HG03575 (cell line): ENCODE measurements around the gene SCN2B.
"Not testable (repeated sequence)": the region's sequence is repeated elsewhere in the genome, so short reads cannot be mapped to it uniquely, and the experiment has no call there.

ENCODE experiments used
- ATAC-seq: cut with Tn5 transposase; IDR thresholded peaks from one replicate; pipeline ENCODE4 v1.9.1; 2021; ENCODE audit not compliant: unreplicated experiment, insufficient number of reproducible peaks, low FRiP score; ENCODE audit errors: extremely low read depth

The SCN2B gene

GRCh38 chr11:118210323-118210722 lies 33.9 kb upstream of the SCN2B start:
- ATAC-seq: no peak

- no peak for ATAC-seq
These were observed 32.6 kb upstream of the SCN2B start for GRCh38 chr11:118209033-118209432.

GRCh38 chr11:118207079-118207478 lies 30.6 kb upstream of the SCN2B start:
- no peak for ATAC-seq

- ATAC-seq: no peak
These were observed 30.1 kb upstream of the SCN2B start for GRCh38 chr11:118206391-118207031.

- ATAC-seq: no peak
These were observed 29.4 kb upstream of the SCN2B start for GRCh38 chr11:118205606-118206378.

GRCh38 chr11:118202599-118203422 lies 26.4 kb upstream of the SCN2B start:
- no peak for ATAC-seq

GRCh38 chr11:118201966-118202365 lies 25.5 kb upstream of the SCN2B start:
- ATAC-seq: no peak

- ATAC-seq: no peak
These were observed 24.7 kb upstream of the SCN2B start for GRCh38 chr11:118200901-118201680.

- ATAC-seq: no peak
These were observed 24.1 kb upstream of the SCN2B start for GRCh38 chr11:118200497-118200896.

- no peak for ATAC-seq
These were observed 22.7 kb upstream of the SCN2B start for GRCh38 chr11:118199135-118199534.

- no peak for ATAC-seq
These were observed 21.9 kb upstream of the SCN2B start for GRCh38 chr11:118198370-118198769.

- ATAC-seq: no peak
These were observed 18.6 kb upstream of the SCN2B start for GRCh38 chr11:118194835-118195627.

- no peak for ATAC-seq
These were observed 17.6 kb upstream of the SCN2B start for GRCh38 chr11:118193910-118194566.

GRCh38 chr11:118192817-118193216 lies 16.4 kb upstream of the SCN2B start:
- ATAC-seq: not testable (repeated sequence)

- not testable (repeated sequence) for ATAC-seq
These were observed 14.6 kb upstream of the SCN2B start for GRCh38 chr11:118190942-118191506.

- no peak for ATAC-seq
These were observed 10.1 kb upstream of the SCN2B start for GRCh38 chr11:118186346-118187107.
